ENCODE data around the gene SPO11. TPM values are rescaled to one million over a fixed set of nuclear protein-coding genes. Genes with fewer than 3 reads are reported as not detected.

SPO11 gene
- total and polyA plus RNA-seq, 9 of the 15 experiments (the other 6 are each of a cell fraction or from before 2014, with no cell fraction given), result not detected

- Histone ChIP-seq H3K27me3 (ENCODE audit: control insufficient read depth in 2 of 2, insufficient read depth in 2 of 2, low read length in 2 of 2) (no peaks in the 10 kb centered on the region), H3K4me1 (replicated peaks in 1 of 2; ENCODE audit: control insufficient read depth in 2 of 2, insufficient read depth in 2 of 2, low read length in 2 of 2) (peaks cover 7% of the 10 kb centered on the region in 2 experiments), H3K4me3 (no peak overlapping the region), H3K36me3 (ENCODE audit: control insufficient read depth, insufficient read depth, low read length) (peaks cover 34% of the 10 kb centered on the region), H3K79me2 (ENCODE audit: control insufficient read depth, insufficient read depth, low read length) (peaks cover 36% of the 10 kb centered on the region), H3K27ac (ENCODE audit: extremely low read depth, low read depth, low read length) (no peak overlapping the region), H4K20me1 (replicated peaks; ENCODE audit: control insufficient read depth, insufficient read depth, low read length) (peaks cover 10% of the 10 kb centered on the region), H3K9me3 (replicated peaks; ENCODE audit: control insufficient read depth, insufficient read depth, low read depth, low read length) (no peaks in the 10 kb centered on the region), H3K9me1 (ENCODE audit: control insufficient read depth, insufficient read depth, low read length) (no peaks in the 10 kb centered on the region), H3K9ac (ENCODE audit: insufficient read depth in 1 of 2, low read depth in 2 of 2, low read length in 2 of 2) (no peak overlapping the region), H2AFZ (ENCODE audit: low read depth, low read length) (peak overlapping the region; percentile 46; the same call in 1 of the 2 replicates), H3K4me2 (ENCODE audit: insufficient read depth, low read length) (peak overlapping the region; percentile 43; the same call in 1 of the 2 replicates)
- in situ Hi-C loops (cut with MboI), result no loop called here
- no peak for TF ChIP-seq RBM25 (IDR thresholded peaks at IDR 0.05; ENCODE audit: low read depth, low read length, severe bottlenecking)
- TF ChIP-seq ZFP1 (CRISPR knock-in tag; IDR thresholded peaks at IDR 0.05), result no peak
- 0 out of 2 replicates have a peak, but pooled peaks have one; percentile 6 for TF ChIP-seq EGR1 (conservative IDR thresholded peaks at IDR 0.05)
- no peak for TF ChIP-seq NR2C2 (CRISPR knock-in tag; IDR thresholded peaks at IDR 0.05)
- no peak for TF ChIP-seq NR2C2 (tag; IDR thresholded peaks at IDR 0.05)
- no peak for TF ChIP-seq RBM15 (IDR thresholded peaks at IDR 0.05; ENCODE audit: insufficient read depth, low read length)
- no peak for TF ChIP-seq THRB (CRISPR knock-in tag; conservative IDR thresholded peaks at IDR 0.05)
- TF ChIP-seq TFE3 (CRISPR knock-in tag; IDR thresholded peaks at IDR 0.05), result no peak
- no peak for TF ChIP-seq KLF6 (CRISPR knock-in tag; IDR thresholded peaks at IDR 0.05; ENCODE audit: borderline replicate concordance)
- TF ChIP-seq ZNF274 (IDR thresholded peaks at IDR 0.05; ENCODE audit: borderline replicate concordance, low read depth, low read length), result no peak
- TF ChIP-seq ZNF740 (CRISPR knock-in tag; IDR thresholded peaks at IDR 0.05), result no peak
- peak in 1 of 2 experiments; percentile 40; a peak in 1 of 4 replicates for TF ChIP-seq ZNF740 (tag; IDR thresholded peaks at IDR 0.05)
- no peak for TF ChIP-seq TEAD2 (tag; IDR thresholded peaks at IDR 0.05)
- no peak for DNase-seq (ENCODE audit: extremely low read depth in 1 of 4, low spot score in 3 of 4)
- no peak for FAIRE-seq
- ChIA-PET CTCF (ENCODE audit: low intra/inter-chr PET ratio) (no interaction called here), POLR2A (interaction anchor here (0.6 to 1.3 kb wide), 3 partner anchors 9 to 134 kb away, joined by 3 to 4 read pairs (median 3); no protein-coding TSS in a partner anchor)
- no TSS peak for BruUV-seq (replicated peaks)
- intact Hi-C loops (cut with micrococcal nuclease), result no loop called here
- WGBS (ENCODE audit: insufficient coverage, low coverage, missing lambda C conversion rate), result 74% methylated on average over 11 of the region's 16 CpGs
- no peak for ATAC-seq
Measured at GRCh38 chr20:57350081-57350710, 20.6 kb downstream of the SPO11 start.
